ENCODE results near the gene CFAP46. TPM values are rescaled to one million over a fixed set of nuclear protein-coding genes. Genes with fewer than 3 reads are reported as not detected.

CFAP46 gene
- total RNA-seq, 1 donor from 2014 or later, result 5.2 TPM

DNA sequence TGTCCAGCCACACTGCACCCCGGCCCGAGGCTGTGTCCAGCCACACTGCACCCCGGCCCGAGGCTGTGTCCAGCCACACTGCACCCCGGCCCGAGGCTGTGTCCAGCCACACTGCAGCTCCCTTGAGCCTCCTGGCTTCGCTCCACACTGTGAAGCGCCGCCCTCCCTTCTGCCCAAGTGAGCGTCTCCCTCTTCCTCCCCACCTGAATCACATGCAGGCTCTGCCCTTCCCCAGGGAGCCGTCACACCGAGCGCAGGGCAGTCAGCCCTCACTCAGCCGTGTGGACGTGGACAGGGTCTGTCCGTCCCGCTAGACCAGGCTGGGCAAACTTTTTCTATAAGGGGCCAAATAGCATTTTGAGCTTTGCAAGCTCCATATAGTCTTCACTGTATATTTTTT, 27.6 kb downstream of the CFAP46 start:
- Mint-ChIP-seq H3K4me3 (ENCODE audit: unreplicated experiment) (no peak overlapping the region), H3K27me3 (ENCODE audit: unreplicated experiment) (peaks cover 3% of the 10 kb centered on the region), H3K9me3 (ENCODE audit: unreplicated experiment) (no peaks in the 10 kb centered on the region), H3K4me1 (ENCODE audit: low read depth, unreplicated experiment) (peaks cover 2% of the 10 kb centered on the region), H3K27ac (ENCODE audit: unreplicated experiment) (no peak overlapping the region), H3K36me3 (ENCODE audit: unreplicated experiment) (no peaks in the 10 kb centered on the region)
- DNase-seq, result no peak
- TF ChIP-seq CTCF (IDR thresholded peaks at IDR 0.05; ENCODE audit: partially characterized antibody, unreplicated experiment), result no peak

- TF ChIP-seq CTCF (IDR thresholded peaks at IDR 0.05; ENCODE audit: partially characterized antibody, unreplicated experiment), result no peak
These were observed 28.7 kb downstream of the CFAP46 start for GRCh38 chr10:132913559-132914115.

DNA sequence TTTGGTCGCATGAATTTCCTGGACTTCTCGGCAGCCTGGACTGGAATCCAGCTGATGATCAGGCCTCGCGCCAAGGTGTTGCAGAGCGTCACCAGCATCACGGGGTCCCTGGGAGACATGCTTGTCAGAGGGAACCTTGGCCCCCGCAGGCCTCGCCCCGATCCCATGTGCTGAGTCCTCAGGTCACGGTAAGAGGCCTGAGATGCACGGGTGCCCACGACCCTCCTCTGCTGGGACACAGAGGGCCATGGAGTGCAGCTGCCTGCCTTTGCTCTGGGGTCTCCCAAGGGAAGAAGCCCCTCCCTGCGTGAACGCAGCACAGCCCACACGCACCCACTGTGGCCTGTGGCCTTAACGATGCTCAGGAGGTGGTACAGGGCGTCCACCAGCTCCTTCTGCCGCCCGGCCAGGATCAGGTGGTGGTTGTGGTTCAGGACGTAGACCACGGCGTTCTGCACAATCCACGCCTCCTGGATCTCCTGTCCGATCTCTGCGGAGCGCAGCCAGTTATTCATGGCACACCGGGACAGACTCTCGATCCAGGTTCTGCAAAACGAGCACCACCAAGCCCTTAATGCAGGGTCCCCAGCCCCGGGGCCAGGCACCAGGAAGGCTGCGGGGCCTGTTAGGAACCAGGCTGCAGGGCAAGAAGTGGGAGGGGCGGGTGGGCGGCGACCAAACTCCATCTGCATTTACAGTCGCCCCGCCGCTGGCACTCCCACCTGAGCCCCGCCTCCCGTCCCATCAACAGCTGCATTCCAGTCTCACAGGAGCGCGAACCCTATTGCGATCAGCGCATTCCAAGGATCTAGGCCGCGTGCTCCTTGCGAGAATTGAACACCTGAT, 29.4 kb downstream of the CFAP46 start:
- no peak for TF ChIP-seq CTCF (IDR thresholded peaks at IDR 0.05; ENCODE audit: partially characterized antibody, unreplicated experiment)
- Mint-ChIP-seq H3K27me3 (ENCODE audit: unreplicated experiment) (peaks cover 3% of the 10 kb centered on the region), H3K4me3 (ENCODE audit: unreplicated experiment) (no peak overlapping the region), H3K36me3 (ENCODE audit: unreplicated experiment) (no peaks in the 10 kb centered on the region), H3K4me1 (ENCODE audit: low read depth, unreplicated experiment) (peaks cover 2% of the 10 kb centered on the region), H3K27ac (ENCODE audit: unreplicated experiment) (no peak overlapping the region), H3K9me3 (ENCODE audit: unreplicated experiment) (no peaks in the 10 kb centered on the region)
- no peak for DNase-seq

More at GRCh38 chr10:132913559-132914115, 28.7 kb downstream of the CFAP46 start:
- Mint-ChIP-seq H3K27me3 (ENCODE audit: unreplicated experiment) (peaks cover 3% of the 10 kb centered on the region), H3K4me3 (ENCODE audit: unreplicated experiment) (no peak overlapping the region), H3K27ac (ENCODE audit: unreplicated experiment) (no peak overlapping the region), H3K4me1 (ENCODE audit: low read depth, unreplicated experiment) (peaks cover 2% of the 10 kb centered on the region), H3K36me3 (ENCODE audit: unreplicated experiment) (no peaks in the 10 kb centered on the region), H3K9me3 (ENCODE audit: unreplicated experiment) (no peaks in the 10 kb centered on the region)
- DNase-seq, result no peak

DNA sequence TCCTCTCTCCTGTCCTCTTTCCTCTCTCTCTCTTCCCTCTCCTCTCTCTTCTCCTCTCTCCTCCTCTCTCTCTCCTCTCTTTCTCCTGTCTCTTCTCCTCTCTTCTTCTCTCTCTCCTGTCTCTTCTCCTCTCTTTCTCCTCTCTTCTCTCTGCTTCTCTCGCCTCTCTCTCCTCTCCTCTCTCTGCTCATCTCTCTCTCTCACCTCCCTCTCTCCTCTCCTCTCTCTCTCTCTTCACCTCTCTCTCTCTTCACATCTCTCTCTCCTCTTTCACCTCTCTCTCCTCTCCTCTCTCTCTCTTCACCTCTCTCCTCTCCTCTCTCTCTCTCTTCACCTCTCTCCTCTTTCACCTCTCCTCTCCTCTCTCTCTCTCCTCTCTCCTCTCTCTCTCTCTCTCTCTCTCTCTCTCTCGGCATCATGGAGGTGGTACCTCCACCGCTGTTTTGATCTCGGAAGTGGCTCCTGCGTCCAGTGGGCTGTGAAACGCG, 30.1 kb downstream of the CFAP46 start:
- H3K27me3 Mint-ChIP-seq (ENCODE audit: unreplicated experiment), result peaks cover 3% of the 10 kb centered on the region
- no peak for TF ChIP-seq CTCF (IDR thresholded peaks at IDR 0.05; ENCODE audit: partially characterized antibody, unreplicated experiment)
- H3K9me3 Mint-ChIP-seq (ENCODE audit: unreplicated experiment), result no peaks in the 10 kb centered on the region
- no peak for DNase-seq
- H3K4me3 Mint-ChIP-seq (ENCODE audit: unreplicated experiment), result no peak overlapping the region
- no peaks in the 10 kb centered on the region for H3K36me3 Mint-ChIP-seq (ENCODE audit: unreplicated experiment)
- peaks cover 2% of the 10 kb centered on the region for H3K4me1 Mint-ChIP-seq (ENCODE audit: low read depth, unreplicated experiment)
- H3K27ac Mint-ChIP-seq (ENCODE audit: unreplicated experiment), result no peak overlapping the region

DNA sequence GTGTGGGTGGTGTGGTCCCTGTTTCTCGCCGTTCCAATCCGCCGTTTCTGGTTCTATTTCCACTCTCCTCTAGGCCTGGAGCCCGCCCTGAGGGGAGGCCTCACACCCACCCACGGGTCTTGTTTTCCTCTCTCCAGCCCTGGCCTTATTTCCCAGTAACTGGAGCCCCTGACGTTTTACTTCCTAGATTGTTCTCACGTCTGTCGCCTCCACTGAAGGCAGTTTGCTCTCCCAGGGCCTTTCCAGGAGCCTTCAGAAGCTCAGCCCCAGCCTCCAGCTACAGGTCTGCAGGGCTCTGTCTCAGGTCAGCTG, 30.6 kb downstream of the CFAP46 start:
- Mint-ChIP-seq H3K36me3 (ENCODE audit: unreplicated experiment) (no peaks in the 10 kb centered on the region), H3K4me3 (ENCODE audit: unreplicated experiment) (no peak overlapping the region), H3K27me3 (ENCODE audit: unreplicated experiment) (peaks cover 3% of the 10 kb centered on the region), H3K4me1 (ENCODE audit: low read depth, unreplicated experiment) (peaks cover 2% of the 10 kb centered on the region), H3K9me3 (ENCODE audit: unreplicated experiment) (no peaks in the 10 kb centered on the region), H3K27ac (ENCODE audit: unreplicated experiment) (no peak overlapping the region)
- no peak for TF ChIP-seq CTCF (IDR thresholded peaks at IDR 0.05; ENCODE audit: partially characterized antibody, unreplicated experiment)
- DNase-seq, result no peak

All from glutamatergic neuron (in vitro differentiated cells).